Measurements from ENCODE around the gene GRAMD4.

GRCh38 chr22:46590334-46590733, 29.9 kb upstream of the GRAMD4 start:
- TF ChIP-seq POLR2A (IDR thresholded peaks at IDR 0.05; ENCODE audit: low read depth, low read length) (no peak), PAX5 (IDR thresholded peaks at IDR 0.05; ENCODE audit: insufficient read depth, low read length, severe bottlenecking) (no peak), SPI1 (IDR thresholded peaks at IDR 0.05; ENCODE audit: low read depth, low read length) (no peak), POLR2AphosphoS5 (IDR thresholded peaks at IDR 0.05; ENCODE audit: low read depth, low read length) (no peak), TAF1 (IDR thresholded peaks at IDR 0.05; ENCODE audit: low read depth, low read length) (no peak), POU2F2 (IDR thresholded peaks at IDR 0.05; ENCODE audit: low read depth, low read length) (no peak)

Data from GM12891 (cell line).